GM19043 (cell line): Measurements from ENCODE around the gene ARHGAP10.

Experiments
- ATAC-seq: cut with Tn5 transposase; IDR thresholded peaks from one replicate; pipeline ENCODE4 v1.9.1; 2021; ENCODE audit warnings: low read depth; ENCODE audit not compliant: unreplicated experiment

ARHGAP10 gene

DNA sequence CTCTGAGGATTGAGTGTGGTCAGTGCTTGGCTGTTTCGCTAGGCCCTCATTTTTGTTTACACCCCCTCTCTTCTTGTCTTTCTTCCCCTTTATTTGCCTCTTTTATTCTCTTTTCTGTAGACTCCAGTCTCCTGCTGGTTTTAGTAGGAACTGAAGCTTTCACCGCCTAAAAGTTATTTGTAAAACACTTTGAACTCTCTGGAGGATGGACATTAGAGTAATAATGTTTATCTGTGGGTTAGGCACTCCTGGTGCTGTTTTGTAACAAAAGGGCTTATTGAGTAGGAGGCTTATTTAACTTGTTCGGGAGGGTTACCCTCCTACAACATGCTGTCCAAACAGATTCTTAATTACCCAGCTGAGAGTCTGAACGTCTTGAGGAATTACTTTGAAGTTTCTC, 1.6 kb upstream of the ARHGAP10 start:
- no peak for ATAC-seq

DNA sequence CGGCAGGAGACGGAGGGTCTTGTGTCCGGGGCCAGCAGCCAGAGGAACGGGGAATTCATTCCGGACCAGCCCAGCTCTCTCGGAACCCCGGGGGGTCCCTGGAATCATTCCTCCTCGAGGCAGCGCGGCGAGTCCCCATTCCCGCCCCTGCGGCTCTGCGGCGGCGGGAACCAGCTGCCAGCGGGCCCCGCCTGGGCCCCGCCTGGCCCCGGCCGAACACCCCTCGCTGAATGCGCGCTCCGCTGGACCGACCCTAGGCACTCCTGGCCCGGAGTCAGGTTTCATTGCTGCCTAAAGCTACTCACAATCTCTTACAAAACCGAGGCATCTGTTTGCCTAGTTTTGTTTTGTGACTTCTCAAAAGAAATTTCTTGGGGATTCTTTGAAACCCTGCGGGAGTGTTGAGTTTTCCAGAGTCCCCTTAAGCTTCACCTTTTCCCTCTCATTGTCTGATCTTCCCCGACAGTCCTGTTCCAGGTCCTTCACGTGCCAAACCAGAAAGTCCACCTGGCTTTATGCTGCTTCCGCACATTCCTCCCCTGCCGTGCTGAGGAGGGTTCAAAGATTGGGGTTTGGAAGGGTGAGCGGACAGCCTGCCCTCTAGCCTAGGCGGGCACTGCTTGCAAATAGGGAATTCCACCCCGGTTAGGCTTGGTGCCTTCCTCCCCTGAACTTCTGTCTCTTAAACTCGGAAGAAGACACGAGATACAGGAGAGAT, 789 bp downstream of the ARHGAP10 start:
- ATAC-seq = peak; percentile 24

DNA sequence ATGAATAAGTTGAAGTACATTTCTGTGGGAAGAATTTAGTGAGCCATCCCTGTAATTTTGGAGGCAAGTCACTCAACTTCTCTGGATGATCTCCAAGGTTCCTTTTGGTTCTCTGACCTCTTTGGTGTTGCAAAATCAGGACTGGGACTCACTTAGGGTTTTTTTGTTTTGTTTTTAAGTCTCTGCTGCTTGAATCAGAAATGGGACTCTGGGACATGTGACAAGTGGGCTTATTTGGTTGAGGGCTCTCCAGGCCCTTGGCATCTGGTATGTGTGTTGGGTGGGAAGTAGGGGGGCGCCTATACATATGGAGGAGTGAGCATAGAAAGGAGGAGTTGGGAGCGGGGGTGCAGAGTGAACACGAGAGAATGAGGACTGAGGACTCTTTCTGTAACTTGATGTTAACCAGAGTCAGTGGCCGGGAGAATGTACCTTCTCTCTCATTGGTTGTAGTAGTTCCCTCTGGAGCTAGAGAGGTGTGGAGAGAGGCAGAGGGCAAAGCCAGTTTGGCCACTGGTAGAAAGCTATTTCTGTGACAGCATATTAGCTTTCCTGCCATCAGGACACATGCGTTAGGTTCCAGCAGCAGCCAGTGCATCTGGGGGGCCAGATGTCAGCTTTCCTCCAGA, 1.9 kb downstream of the ARHGAP10 start:
- ATAC-seq = no peak

DNA sequence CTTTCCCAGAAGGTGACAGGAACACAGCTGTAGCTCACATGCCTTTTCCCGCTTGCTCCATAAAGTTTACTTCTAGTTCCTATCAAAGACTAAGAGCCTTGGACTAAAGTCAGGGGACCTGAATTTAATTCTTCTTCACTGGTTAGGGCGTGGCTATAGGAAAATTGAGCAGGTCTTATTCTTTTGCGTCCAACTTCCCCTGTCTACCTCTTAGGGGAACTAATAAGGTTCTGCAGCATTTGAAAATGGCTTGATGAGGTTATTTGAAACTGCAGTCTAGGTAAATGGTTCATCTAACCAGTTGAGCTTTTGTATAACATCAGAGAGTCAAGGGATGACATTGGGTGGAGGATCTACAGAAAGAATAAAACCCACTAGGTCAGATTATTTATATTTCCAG, 2.6 kb downstream of the ARHGAP10 start:
- ATAC-seq = no peak

DNA sequence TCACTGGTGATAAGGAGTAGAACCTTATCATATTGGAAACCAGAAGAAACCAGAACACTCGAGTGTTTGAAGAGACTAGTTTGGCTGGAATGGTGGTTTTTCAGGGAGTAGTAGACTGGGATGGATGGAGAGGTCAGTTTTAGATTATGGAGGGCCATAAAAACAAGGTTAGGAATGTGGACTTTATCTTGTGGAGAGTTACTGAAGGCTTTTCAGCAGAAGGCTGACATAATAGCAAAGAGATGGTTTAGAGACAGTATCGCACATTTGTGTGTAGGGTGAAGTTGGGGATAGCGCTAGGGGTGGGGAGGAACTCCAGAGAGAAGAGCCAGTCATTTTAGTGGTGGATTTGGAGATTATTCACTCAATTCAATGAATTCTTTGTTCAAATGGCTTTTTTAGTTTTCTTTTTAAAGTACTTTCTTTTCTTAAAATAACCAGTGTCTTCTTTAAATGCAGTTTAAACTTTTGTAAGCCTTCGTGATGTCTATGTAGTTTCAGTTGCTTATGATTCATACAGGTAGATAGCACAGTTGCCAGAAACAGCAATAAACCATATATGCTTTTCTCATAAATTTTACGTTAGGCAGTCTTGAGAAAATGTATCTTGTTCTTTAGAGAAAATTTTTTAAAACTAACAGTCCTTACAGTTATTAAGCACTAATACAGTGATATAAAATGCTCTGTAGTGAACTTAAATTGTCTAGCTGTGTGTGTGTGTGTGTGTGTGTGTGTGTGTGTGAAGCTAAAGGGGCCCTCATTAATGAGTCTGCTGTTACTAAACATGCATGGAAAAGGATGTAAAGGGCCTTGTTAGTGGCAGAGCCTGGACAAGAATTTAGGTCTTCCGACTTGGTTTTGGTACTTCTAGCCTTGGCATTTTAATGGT, 3.8 kb downstream of the ARHGAP10 start:
- ATAC-seq = no peak

DNA sequence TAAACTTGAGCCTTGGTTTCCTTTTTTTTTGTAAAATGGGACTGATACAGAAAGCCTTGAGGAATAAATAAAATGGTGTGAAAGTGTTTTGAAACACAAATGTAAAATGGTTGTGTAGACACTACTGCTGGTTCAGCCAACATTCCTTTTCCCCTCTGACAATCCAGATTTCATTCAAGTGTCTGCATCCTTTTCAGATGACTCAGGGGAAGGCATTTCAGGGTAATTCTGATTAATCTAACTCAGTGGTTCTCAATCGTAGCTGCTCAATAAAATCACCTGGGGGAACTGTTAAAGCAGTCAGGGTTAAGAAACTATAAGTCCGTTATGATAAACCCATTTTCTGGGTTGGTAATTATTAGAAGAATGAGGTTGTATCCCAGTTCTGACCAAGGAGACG, 4.6 kb downstream of the ARHGAP10 start:
- no peak for ATAC-seq

DNA sequence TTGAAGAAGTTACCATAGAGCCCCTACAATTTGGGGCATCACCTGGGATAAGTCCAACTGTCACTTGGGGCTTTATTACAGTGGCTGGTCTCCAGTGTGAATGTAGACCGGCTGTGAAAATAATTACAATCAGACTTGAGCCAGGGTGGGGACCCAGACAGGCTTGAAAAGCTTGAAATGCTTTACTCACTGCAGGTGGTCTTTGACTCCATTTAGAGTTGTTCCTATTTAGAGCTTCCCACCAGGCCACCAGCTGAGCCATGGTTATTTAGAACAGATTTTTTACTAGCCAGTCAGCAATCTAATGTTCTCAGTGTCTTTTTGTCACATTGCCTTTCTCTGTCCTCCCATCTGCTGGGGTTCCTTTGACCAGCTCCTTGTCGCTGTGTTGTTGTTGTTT, 5.7 kb downstream of the ARHGAP10 start:
- no peak for ATAC-seq

DNA sequence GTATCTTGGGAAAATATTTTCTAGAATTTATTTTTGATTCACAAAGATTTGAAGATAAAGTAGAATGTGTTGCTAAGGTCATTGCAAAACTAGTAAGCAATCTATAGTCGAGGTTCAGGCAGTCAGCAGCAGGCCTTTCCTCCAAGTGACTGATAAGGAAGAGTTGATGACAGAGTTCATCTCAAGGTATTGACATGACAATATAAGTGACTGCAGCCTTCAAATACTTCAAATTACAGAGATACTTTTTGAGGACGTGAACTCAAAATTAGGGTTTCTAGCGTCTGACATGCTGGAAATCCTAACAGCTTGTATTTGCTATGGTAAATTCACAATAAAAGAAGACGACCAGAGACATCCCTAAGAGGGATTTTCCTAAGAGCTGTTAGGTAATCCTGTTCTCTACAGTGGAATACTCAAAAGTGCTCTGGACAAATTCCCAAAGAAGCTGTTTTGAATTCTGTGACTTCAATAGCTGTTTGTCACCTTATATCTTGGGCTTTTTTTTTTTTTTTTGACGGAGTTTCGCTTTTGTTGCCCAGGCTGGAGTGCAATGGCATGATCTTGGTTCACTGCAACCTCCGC, 7.4 kb downstream of the ARHGAP10 start:
- no peak for ATAC-seq

DNA sequence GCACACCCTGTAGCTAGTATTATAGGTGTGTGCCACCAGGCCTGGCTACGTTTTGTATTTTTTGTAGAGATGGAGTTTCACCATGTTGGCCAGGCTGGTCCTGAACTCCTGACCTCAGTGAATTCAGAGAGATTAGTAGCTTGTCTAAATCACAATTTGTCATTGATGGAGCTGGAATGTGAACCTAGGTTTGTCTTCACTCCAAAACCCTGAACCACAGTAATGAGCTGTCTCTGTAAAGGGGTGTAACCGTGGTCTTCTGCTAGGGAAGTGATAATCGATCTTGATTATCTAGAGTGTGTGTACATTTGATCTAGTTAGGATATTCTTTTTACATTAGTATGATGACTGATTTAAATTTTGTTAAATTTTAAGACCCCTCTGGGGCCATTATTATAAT, 8.3 kb downstream of the ARHGAP10 start:
- no peak for ATAC-seq

DNA sequence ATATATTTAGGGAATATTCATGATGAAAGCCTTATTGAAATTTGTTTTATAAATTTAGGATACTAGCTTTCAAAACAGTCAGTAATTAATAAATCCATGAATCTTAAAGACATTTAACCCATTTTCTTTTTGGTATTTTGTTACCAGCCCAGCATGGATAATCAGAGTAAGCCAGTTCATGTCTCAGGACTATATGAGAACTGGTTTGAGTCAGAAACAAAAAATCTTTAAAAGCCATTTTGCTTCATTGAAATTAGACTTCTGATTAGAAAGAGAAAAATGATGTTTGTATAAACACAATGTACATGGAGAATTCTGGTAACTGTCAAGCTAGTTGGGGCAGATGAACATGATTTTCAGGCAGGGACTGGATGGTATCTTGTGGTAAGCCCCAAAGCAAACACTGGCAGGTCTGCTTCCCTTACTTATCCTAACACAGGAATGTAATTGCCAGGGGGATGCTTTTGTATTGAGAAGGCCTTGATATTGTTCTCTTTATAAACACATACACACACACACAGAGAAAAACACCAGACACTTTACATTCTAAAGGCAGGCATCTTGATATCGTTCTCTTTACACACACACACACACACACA, 9.4 kb downstream of the ARHGAP10 start:
- ATAC-seq = no peak

DNA sequence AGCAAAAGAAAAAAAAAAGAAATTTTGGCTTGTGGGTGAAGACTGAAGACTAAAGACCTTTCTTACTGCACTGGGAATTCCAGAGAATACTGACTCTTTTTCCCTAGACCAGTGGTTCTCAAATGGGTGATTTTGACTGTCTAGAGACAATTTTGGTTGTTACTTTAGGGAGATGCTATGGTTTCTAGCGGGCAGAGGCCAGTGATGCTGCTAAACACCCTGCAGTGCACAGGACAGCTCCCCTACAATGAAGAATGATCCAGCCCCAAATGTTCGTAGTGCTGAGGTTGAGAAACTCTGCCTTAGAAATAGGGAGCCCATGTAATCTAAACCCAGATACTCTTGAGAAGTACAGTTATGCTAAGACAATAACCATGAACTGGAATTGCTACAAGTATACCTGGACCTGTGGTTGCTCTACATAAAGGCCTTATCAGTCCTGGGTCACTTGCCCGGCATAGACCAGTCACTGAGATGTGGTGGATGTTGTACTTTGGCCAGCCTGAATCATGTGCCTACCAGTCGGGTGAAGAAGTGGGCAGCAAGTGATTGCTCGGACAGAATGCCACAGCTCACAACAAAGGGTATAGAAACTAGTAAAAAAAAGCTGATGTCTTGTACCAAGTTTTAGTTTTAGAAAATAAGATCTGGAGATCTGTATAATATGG, 16.0 kb downstream of the ARHGAP10 start:
- ATAC-seq = no peak

DNA sequence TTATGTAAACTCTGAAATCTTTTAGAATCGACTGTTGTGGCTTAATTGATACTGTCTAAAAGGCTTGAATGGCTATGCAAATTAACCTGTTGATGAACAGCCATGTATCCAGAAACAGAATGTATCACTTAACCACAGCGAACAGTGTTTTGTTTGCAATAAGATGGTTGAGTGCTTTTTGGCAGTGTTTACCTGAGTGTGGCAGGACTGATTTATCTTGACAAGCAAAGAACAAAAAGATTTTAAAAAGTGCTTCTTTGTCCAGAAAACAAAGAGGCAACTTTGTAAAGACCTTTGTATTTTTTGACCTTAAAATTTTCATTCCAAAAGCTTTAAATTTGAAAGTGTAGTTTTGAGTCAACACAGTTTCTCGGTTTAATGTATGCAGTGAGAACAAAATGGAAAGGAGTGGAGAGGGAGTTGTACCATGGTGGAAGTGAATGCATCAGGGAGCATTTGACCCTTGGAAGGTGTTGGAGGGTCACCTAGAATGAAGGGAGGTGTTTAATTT, 18.0 kb downstream of the ARHGAP10 start:
- peak; percentile 99 for ATAC-seq

DNA sequence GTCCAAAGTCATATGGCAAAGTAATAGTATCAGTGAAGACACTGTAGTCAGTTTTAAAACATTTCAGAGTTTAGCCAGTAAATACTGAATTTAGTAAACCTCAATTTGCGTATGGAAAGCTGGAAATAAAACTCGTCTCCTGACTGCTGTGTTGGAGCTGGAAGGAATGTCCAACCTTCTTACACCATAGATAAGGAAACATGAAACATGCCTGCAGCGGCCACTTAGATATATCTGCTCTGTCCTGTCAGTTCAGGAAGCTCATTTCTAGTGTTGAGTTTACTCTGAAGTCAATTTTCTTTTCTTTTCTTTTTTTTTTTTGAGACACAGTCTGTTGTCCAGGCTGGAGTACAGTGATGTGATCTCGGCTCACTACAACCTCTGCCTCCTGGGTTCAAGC, 21.2 kb downstream of the ARHGAP10 start:
- ATAC-seq = no peak

DNA sequence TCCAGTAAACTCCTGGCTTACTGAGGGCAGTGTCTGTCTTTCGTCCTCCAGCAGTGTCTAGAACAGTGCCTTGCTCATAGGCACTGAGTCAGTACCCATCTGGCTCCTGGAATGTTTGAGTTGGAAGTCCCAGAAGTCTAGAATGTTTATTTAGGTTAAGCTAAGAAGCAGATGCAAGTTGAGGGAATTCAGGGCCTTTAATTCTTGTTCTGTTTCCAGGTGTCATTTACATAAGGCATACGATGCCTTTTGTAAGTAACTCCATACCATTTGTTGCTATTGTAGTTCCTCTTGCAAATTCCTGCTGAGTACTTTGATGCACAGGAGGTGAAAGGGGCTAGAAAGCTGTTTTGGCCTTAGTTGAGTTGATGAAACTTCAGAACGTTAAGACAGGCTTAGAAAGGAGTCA, 22.2 kb downstream of the ARHGAP10 start:
- no peak for ATAC-seq

DNA sequence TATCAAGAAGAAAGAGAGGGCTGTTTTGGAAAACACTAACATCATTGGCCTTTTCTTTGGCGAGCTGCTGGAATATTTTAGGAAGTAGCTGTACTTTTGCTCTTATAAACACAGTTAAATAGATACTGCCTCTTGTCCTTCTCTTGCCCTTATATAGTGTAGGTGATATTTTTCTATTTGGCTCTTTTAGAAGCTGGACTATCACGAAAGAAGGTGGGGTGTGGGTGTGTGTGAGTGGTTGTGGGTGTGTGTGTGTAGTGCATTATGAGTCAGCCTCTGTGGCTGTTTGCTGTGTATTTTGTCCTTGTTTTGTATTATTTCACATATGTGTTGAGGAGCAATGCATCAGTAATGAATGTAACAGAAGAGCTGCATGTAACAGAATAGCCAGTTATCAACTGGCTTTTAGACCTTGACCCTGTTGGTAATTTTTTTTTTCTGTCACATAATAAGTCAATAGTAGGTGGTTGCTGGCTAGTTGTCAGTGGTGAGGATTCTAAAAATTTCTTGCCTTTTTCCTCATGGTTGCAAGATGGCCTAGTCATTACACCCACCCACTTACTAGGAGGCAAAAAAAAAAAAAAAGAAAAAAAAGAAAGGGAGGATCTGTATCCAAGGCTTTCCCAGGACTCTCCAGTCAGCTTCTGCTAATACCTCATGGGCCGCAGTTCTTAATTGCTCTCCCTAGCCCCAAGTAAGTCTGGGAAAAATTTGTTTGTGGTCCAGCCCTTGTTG, 23.8 kb downstream of the ARHGAP10 start:
- peak; percentile 44 for ATAC-seq

DNA sequence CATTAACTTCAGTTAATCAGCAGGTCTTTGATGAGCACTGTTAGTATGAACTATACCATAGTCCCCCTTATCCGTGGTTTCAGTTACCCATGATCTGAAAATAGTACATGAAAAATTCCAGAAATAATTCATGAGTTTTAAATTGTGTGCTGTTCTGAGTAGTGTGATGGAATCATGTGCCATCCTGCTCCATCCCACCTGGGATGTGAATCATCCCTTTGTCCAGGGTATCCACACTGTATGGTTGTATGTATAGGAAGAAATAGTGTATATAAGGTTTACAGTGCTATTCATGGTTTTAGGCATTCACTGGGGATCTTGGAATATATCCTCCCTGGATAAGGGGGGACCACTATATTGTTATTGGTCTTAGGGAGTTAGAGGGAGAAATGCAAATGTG, 24.5 kb downstream of the ARHGAP10 start:
- no peak for ATAC-seq

DNA sequence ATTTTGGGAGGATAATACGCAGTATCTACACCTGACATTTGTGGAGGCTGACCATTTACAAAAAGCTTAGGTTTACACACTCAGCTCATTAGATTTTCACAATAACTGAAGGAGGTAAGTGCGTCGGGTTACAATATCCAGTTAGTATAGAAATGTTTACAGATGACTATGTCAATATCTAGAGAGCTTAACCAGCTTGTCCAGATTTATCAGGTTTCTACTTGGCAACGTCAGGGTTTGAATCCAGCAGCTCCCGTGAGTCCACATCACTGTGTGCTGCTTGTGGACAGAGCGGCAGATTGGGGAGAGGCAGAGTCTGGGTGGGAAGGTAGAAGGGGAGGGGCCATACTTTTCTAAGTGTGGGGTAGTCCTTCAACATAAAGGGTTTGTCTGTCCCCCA, 28.3 kb downstream of the ARHGAP10 start:
- ATAC-seq = no peak

DNA sequence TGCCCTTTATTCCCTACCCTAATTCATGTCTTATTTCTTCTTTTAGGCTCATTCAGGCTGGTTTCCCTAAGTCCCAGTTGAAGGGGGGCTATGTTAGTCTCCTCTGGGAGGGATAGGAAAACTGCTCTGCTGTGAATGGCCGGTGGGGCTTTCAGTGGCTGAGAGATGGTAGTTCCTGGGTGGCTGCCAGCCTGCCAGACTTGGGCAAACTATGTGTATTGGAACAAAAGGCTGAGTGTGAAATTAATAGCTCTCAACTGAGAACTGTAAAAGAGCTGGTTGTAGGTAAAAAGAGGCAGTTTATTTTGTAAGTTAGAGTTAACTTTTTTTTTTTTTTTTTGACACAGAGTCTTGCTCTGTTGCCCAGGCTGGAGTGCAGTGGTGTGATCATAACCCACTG, 28.8 kb downstream of the ARHGAP10 start:
- ATAC-seq = no peak

DNA sequence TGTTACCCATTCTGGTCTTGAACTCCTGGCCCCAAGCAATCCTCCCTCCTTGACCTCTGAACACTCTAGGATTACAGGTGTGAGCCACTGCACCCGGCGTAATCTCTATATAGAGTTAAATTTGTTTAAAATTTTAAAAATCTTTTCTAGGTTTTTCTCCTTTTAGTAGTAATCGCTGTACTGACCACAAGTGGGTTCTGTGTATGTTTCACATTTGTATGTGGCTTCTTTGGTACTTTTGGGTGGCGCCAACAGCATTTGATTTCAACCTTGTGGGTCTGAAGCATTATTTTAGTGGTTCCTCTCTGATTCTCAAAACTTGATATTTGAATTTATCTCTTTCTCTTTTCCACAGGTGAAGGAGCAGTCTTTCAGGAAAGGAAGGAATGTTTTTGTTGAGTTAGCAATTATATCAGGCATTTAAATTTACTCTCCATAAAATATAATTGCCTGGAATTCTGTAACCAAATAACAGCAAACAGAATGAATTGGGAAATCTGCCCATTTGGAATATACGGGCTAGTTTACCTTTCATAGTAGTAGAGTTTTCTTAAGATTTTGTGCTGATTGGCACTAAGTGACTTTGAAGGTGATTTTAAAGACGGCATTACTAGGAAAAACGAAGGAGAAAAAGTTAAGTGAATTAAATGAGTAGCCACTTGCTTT, 29.5 kb downstream of the ARHGAP10 start:
- no peak for ATAC-seq
